GM21390 (cell line): Measurements from ENCODE around the gene JAGN1.
"Not testable (repeated sequence)": the region's sequence is repeated elsewhere in the genome, so short reads cannot be mapped to it uniquely, and the experiment has no call there.

ENCODE experiments used
- ATAC-seq: cut with Tn5 transposase; IDR thresholded peaks from one replicate; pipeline ENCODE4 v1.9.1; 2021; ENCODE audit not compliant: unreplicated experiment

JAGN1 gene

GRCh38 chr3:9890249-9891071, at the start of gene JAGN1:
Gene JAGN1 (plus strand): TSS chr3:9890610. CDS start chr3:9890723, 113 bp downstream.
- peak; percentile 83 for ATAC-seq

- ATAC-seq: no peak
Observed at GRCh38 chr3:9841015-9841414, 49.4 kb upstream of the JAGN1 start.

GRCh38 chr3:9843715-9844438, 46.5 kb upstream of the JAGN1 start, which contains the start of gene RPUSD3:
Gene RPUSD3 (minus strand): TSS chr3:9844008. CDS start chr3:9843990, 18 bp downstream.
- peak; percentile 98 for ATAC-seq

- no peak for ATAC-seq
Observed at GRCh38 chr3:9846231-9846630, 44.2 kb upstream of the JAGN1 start.

- no peak for ATAC-seq
Observed at GRCh38 chr3:9846931-9847488, 43.4 kb upstream of the JAGN1 start.

- not testable (repeated sequence) for ATAC-seq
Observed at GRCh38 chr3:9847870-9848269, 42.5 kb upstream of the JAGN1 start.

- not testable (repeated sequence) for ATAC-seq
Observed at GRCh38 chr3:9848860-9849259, 41.5 kb upstream of the JAGN1 start.

GRCh38 chr3:9851383-9851782, 39.0 kb upstream of the JAGN1 start:
- ATAC-seq: not testable (repeated sequence)

GRCh38 chr3:9851926-9852325, 38.5 kb upstream of the JAGN1 start:
- ATAC-seq: not testable (repeated sequence)

- no peak for ATAC-seq
Observed at GRCh38 chr3:9852528-9852927, 37.9 kb upstream of the JAGN1 start.

- not testable (repeated sequence) for ATAC-seq
Observed at GRCh38 chr3:9854291-9854940, 36.0 kb upstream of the JAGN1 start.

GRCh38 chr3:9855594-9855993, 34.8 kb upstream of the JAGN1 start:
- no peak for ATAC-seq

- no peak for ATAC-seq
Observed at GRCh38 chr3:9859530-9860025, 30.8 kb upstream of the JAGN1 start.

- ATAC-seq: no peak
Observed at GRCh38 chr3:9861201-9861600, 29.2 kb upstream of the JAGN1 start.

GRCh38 chr3:9861626-9862130, 28.7 kb upstream of the JAGN1 start:
- ATAC-seq: no peak

GRCh38 chr3:9862391-9863057, 27.9 kb upstream of the JAGN1 start:
- ATAC-seq: no peak

- no peak for ATAC-seq
Observed at GRCh38 chr3:9863058-9863772, 27.2 kb upstream of the JAGN1 start.

GRCh38 chr3:9864200-9864927, 26.0 kb upstream of the JAGN1 start:
- no peak for ATAC-seq

- ATAC-seq: not testable (repeated sequence)
Observed at GRCh38 chr3:9865125-9865637, 25.2 kb upstream of the JAGN1 start.
